GM23338 (cell line): Measurements from ENCODE around the gene IL16. TPM values are rescaled to one million over a fixed set of nuclear protein-coding genes. Genes with fewer than 3 reads are reported as not detected.

ENCODE experiments used
- ATAC-seq: fragments of 200-7000 bp; cut with Tn5 transposase; 3 replicates; pipeline ENCODE4 v1.9.1; 2020
- DNase-seq: peaks from one replicate; pipeline ENCODE4 v3.0.0-alpha.2; 2015; ENCODE audit warnings: low spot score
- H2AFZ ChIP-seq: fragments of 200-600 bp; sonication (generic); 2 replicates; pipeline ENCODE4 v1.8.0; 2016; ENCODE audit warnings: antibody characterized with exemption, mild to moderate bottlenecking, moderate library complexity
- H3F3A ChIP-seq: fragments of 200-600 bp; sonication (generic); replicated peaks from 2 replicates; pipeline ENCODE4 v1.8.0; 2017; ENCODE audit warnings: antibody characterized with exemption, mixed run types, low read depth
- H3K27ac ChIP-seq: fragments of 200-600 bp; sonication (generic); 2 replicates; pipeline ENCODE4 v1.6.1; 2016; ENCODE audit warnings: low read depth
- H3K27me3 ChIP-seq: fragments of 200-600 bp; sonication (generic); 2 replicates; pipeline ENCODE4 v1.8.0; 2016; ENCODE audit warnings: mild to moderate bottlenecking, mixed run types, moderate library complexity; ENCODE audit not compliant: insufficient read depth
- H3K36me3 ChIP-seq: fragments of 200-600 bp; sonication (generic); 2 replicates; pipeline ENCODE4 v1.8.0; 2016; ENCODE audit warnings: mild to moderate bottlenecking; ENCODE audit not compliant: insufficient read depth
- H3K4me1 ChIP-seq: fragments of 200-600 bp; sonication (generic); 2 replicates; pipeline ENCODE4 v1.8.0; 2016; ENCODE audit warnings: mild to moderate bottlenecking, moderate library complexity; ENCODE audit not compliant: insufficient read depth
- H3K4me2 ChIP-seq: fragments of 200-600 bp; sonication (generic); 2 replicates; pipeline ENCODE4 v1.7.1; 2017; ENCODE audit warnings: mixed run types
- H3K4me3 ChIP-seq: fragments of 200-600 bp; sonication (generic); 2 replicates; pipeline ENCODE4 v1.6.1; 2016; ENCODE audit warnings: mixed run types
- H3K79me2 ChIP-seq: fragments of 200-600 bp; sonication (generic); replicated peaks from 2 replicates; pipeline ENCODE4 v1.8.0; 2017; ENCODE audit warnings: mild to moderate bottlenecking; ENCODE audit not compliant: insufficient read depth
- H3K9me2 ChIP-seq: fragments of 200-600 bp; sonication (generic); 2 replicates; pipeline ENCODE4 v1.8.0; 2017; ENCODE audit not compliant: insufficient read depth
- H4K20me1 ChIP-seq: fragments of 200-600 bp; sonication (generic); replicated peaks from 2 replicates; pipeline ENCODE4 v1.8.0; 2017; ENCODE audit warnings: mild to moderate bottlenecking; ENCODE audit not compliant: insufficient read depth
- H3K27ac Mint-ChIP-seq: 2 replicates; pipeline ENCODE4 v1.8.0; 2020; ENCODE audit warnings: inconsistent platforms, mild to moderate bottlenecking, moderate library complexity, mixed read lengths
- H3K27me3 Mint-ChIP-seq: 3 replicates; pipeline ENCODE4 v1.8.0; 2022; ENCODE audit warnings: low read depth, mild to moderate bottlenecking, moderate library complexity, mixed read lengths, inconsistent platforms; ENCODE audit not compliant: insufficient read depth, poor library complexity
- H3K36me3 Mint-ChIP-seq: 3 replicates; pipeline ENCODE4 v1.8.0; 2021; ENCODE audit warnings: low read depth, mild to moderate bottlenecking, inconsistent platforms, moderate library complexity, mixed read lengths
- H3K4me1 Mint-ChIP-seq: 3 replicates; pipeline ENCODE4 v1.8.0; 2020; ENCODE audit warnings: mild to moderate bottlenecking, inconsistent platforms, mixed read lengths
- H3K4me3 Mint-ChIP-seq: 3 replicates; pipeline ENCODE4 v1.8.0; 2021; ENCODE audit warnings: moderate library complexity, mild to moderate bottlenecking, inconsistent platforms, mixed read lengths
- H3K9me3 Mint-ChIP-seq: 3 replicates; pipeline ENCODE4 v1.8.0; 2020; ENCODE audit warnings: moderate library complexity, mild to moderate bottlenecking, inconsistent platforms, mixed read lengths
- EZH2 ChIP-seq: fragments of 200-600 bp; sonication (generic); IDR thresholded peaks from one replicate; pipeline ENCODE4 v1.8.0; 2017; ENCODE audit warnings: antibody characterized with exemption, mild to moderate bottlenecking, low read depth; ENCODE audit not compliant: unreplicated experiment
- JUNB ChIP-seq: IDR thresholded peaks from one replicate; pipeline ENCODE4 v1.6.1; 2016; ENCODE audit warnings: antibody characterized with exemption; ENCODE audit not compliant: unreplicated experiment
- NANOG ChIP-seq: IDR thresholded peaks from 2 replicates; pipeline ENCODE4 v1.6.1; 2016; ENCODE audit warnings: antibody characterized with exemption, borderline replicate concordance
- POLR2AphosphoS5 ChIP-seq: IDR thresholded peaks from 2 replicates; pipeline ENCODE4 v1.6.1; 2016; ENCODE audit warnings: antibody characterized with exemption, low read depth
- ZNF114 ChIP-seq: fragments of 250-450 bp; sonication (Bioruptor Pico); IDR thresholded peaks from 2 replicates; pipeline ENCODE4 v1.5.0; 2020; ENCODE audit warnings: mild to moderate bottlenecking, moderate library complexity
- polyA plus RNA-seq: library from polyadenylated mRNA; unstranded; fragments of >200 nt; fragmentation: Nextera tagmentation; extraction: Ambion mirVana; gene quantifications from 2 replicates; pipeline ENCODE4 v1.2.1, GENCODE V29; 2016
- total RNA-seq: library from RNA; depleted of rRNA; stranded (reverse); fragments of >200 nt; shearing (Covaris generic); gene quantifications from 2 replicates; pipeline ENCODE4 v1.2.3, GENCODE V29; 2014
- TF ChIP-seq, protein P1 (sequence below): IDR thresholded peaks from one replicate; pipeline ENCODE4 v1.6.1; 2018; ENCODE audit warnings: antibody characterized with exemption; ENCODE audit not compliant: unreplicated experiment
- TF ChIP-seq, protein P2 (sequence below): fragments of 250-450 bp; sonication (Bioruptor Pico); IDR thresholded peaks from 2 replicates; pipeline ENCODE4 v1.5.0; 2020; ENCODE audit warnings: mild to moderate bottlenecking, moderate library complexity
- TF ChIP-seq, protein P3 (sequence below), 2 experiments: fragments of 200-600 bp in 1 of 2; sonication (generic) in 1 of 2; conservative IDR thresholded peaks; 2 replicates each; pipeline versions ENCODE4 v1.5.1 to v1.6.1; 2016 to 2017; ENCODE audit warnings: antibody characterized with exemption in 2 of 2, low read depth in 2 of 2, mild to moderate bottlenecking in 2 of 2, moderate library complexity in 1 of 2

Gene IL16
- total and polyA plus RNA-seq, 2 experiments from 2014 or later = 0.29 TPM; not detected in 1

DNA sequence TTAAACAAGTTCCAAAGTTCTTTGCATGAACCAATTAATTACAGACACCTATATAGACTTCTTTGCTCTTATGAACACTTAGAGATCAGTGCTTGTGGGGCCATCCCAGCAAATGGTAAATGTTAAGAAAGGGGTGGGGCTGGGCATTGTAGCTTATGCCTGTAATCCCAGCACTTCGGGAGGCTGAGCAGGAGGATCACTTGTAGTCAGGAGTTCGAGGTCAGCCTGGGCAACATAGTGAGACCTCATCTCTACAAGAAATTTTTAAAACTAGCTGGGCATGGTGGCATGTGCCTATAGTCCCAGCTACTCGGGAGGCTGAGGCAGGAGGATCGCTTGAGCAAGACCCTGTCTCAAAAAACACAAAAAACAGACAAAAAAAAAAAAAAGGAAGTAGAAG, 146.7 kb downstream of the IL16 start (continued):
- TF ChIP-seq, protein P1, sequence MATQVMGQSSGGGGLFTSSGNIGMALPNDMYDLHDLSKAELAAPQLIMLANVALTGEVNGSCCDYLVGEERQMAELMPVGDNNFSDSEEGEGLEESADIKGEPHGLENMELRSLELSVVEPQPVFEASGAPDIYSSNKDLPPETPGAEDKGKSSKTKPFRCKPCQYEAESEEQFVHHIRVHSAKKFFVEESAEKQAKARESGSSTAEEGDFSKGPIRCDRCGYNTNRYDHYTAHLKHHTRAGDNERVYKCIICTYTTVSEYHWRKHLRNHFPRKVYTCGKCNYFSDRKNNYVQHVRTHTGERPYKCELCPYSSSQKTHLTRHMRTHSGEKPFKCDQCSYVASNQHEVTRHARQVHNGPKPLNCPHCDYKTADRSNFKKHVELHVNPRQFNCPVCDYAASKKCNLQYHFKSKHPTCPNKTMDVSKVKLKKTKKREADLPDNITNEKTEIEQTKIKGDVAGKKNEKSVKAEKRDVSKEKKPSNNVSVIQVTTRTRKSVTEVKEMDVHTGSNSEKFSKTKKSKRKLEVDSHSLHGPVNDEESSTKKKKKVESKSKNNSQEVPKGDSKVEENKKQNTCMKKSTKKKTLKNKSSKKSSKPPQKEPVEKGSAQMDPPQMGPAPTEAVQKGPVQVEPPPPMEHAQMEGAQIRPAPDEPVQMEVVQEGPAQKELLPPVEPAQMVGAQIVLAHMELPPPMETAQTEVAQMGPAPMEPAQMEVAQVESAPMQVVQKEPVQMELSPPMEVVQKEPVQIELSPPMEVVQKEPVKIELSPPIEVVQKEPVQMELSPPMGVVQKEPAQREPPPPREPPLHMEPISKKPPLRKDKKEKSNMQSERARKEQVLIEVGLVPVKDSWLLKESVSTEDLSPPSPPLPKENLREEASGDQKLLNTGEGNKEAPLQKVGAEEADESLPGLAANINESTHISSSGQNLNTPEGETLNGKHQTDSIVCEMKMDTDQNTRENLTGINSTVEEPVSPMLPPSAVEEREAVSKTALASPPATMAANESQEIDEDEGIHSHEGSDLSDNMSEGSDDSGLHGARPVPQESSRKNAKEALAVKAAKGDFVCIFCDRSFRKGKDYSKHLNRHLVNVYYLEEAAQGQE = no peak
- TF ChIP-seq, protein P2, sequence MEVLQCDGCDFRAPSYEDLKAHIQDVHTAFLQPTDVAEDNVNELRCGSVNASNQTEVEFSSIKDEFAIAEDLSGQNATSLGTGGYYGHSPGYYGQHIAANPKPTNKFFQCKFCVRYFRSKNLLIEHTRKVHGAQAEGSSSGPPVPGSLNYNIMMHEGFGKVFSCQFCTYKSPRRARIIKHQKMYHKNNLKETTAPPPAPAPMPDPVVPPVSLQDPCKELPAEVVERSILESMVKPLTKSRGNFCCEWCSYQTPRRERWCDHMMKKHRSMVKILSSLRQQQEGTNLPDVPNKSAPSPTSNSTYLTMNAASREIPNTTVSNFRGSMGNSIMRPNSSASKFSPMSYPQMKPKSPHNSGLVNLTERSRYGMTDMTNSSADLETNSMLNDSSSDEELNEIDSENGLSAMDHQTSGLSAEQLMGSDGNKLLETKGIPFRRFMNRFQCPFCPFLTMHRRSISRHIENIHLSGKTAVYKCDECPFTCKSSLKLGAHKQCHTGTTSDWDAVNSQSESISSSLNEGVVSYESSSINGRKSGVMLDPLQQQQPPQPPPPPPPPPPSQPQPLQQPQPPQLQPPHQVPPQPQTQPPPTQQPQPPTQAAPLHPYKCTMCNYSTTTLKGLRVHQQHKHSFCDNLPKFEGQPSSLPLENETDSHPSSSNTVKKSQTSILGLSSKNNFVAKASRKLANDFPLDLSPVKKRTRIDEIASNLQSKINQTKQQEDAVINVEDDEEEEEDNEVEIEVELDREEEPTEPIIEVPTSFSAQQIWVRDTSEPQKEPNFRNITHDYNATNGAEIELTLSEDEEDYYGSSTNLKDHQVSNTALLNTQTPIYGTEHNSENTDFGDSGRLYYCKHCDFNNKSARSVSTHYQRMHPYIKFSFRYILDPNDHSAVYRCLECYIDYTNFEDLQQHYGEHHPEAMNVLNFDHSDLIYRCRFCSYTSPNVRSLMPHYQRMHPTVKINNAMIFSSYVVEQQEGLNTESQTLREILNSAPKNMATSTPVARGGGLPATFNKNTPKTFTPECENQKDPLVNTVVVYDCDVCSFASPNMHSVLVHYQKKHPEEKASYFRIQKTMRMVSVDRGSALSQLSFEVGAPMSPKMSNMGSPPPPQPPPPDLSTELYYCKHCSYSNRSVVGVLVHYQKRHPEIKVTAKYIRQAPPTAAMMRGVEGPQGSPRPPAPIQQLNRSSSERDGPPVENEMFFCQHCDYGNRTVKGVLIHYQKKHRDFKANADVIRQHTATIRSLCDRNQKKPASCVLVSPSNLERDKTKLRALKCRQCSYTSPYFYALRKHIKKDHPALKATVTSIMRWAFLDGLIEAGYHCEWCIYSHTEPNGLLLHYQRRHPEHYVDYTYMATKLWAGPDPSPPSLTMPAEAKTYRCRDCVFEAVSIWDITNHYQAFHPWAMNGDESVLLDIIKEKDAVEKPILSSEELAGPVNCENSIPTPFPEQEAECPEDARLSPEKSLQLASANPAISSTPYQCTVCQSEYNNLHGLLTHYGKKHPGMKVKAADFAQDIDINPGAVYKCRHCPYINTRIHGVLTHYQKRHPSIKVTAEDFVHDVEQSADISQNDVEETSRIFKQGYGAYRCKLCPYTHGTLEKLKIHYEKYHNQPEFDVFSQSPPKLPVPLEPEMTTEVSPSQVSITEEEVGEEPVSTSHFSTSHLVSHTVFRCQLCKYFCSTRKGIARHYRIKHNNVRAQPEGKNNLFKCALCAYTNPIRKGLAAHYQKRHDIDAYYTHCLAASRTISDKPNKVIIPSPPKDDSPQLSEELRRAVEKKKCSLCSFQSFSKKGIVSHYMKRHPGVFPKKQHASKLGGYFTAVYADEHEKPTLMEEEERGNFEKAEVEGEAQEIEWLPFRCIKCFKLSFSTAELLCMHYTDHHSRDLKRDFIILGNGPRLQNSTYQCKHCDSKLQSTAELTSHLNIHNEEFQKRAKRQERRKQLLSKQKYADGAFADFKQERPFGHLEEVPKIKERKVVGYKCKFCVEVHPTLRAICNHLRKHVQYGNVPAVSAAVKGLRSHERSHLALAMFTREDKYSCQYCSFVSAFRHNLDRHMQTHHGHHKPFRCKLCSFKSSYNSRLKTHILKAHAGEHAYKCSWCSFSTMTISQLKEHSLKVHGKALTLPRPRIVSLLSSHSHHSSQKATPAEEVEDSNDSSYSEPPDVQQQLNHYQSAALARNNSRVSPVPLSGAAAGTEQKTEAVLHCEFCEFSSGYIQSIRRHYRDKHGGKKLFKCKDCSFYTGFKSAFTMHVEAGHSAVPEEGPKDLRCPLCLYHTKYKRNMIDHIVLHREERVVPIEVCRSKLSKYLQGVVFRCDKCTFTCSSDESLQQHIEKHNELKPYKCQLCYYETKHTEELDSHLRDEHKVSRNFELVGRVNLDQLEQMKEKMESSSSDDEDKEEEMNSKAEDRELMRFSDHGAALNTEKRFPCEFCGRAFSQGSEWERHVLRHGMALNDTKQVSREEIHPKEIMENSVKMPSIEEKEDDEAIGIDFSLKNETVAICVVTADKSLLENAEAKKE (CRISPR knock-in tag) = no peak
- TF ChIP-seq EZH2 (no peak), ZNF114 (CRISPR knock-in tag) (no peak), POLR2AphosphoS5 (no peak), JUNB (no peak)

DNA sequence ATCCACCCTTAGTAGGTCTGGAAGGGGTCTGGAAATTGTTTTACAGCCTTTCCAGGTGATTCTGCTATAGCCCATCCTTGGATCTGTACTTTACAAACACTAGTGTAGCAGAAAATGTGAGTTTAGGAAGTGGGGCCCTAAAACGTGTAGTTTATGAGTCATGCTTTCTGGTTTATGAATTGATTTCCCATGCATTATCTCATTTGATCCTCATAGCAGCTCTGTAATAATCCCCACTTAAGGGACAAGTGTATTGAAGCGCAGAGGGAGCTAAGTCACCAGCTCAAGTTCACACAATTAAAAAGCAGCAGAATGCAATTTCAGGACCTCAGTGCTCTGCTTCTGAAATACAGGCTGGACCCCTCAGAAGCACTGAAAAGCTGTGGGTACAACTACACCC, 149.9 kb downstream of the IL16 start:
- Histone ChIP-seq H3K27me3 (no peaks in the 10 kb centered on the region), H3K79me2 (no peaks in the 10 kb centered on the region), H3K27ac (no peak overlapping the region), H3K36me3 (no peaks in the 10 kb centered on the region), H3K4me1 (no peaks in the 10 kb centered on the region), H2AFZ (no peak overlapping the region), H3K4me2 (no peak overlapping the region), H3K4me3 (no peak overlapping the region), H3F3A (no peaks in the 10 kb centered on the region), H3K9me2 (peaks cover 5% of the 10 kb centered on the region; the same call in 1 of the 2 replicates), H4K20me1 (no peaks in the 10 kb centered on the region; the same call in 1 of the 2 replicates)
- Mint-ChIP-seq H3K4me1 (peaks cover 2% of the 10 kb centered on the region; the same call in 2 of the 3 replicates), H3K9me3 (no peaks in the 10 kb centered on the region), H3K36me3 (no peaks in the 10 kb centered on the region), H3K27ac (no peak overlapping the region), H3K27me3 (no peaks in the 10 kb centered on the region), H3K4me3 (no peak overlapping the region)
- ATAC-seq (no peak), DNase-seq (no peak)
- TF ChIP-seq, protein P3, sequence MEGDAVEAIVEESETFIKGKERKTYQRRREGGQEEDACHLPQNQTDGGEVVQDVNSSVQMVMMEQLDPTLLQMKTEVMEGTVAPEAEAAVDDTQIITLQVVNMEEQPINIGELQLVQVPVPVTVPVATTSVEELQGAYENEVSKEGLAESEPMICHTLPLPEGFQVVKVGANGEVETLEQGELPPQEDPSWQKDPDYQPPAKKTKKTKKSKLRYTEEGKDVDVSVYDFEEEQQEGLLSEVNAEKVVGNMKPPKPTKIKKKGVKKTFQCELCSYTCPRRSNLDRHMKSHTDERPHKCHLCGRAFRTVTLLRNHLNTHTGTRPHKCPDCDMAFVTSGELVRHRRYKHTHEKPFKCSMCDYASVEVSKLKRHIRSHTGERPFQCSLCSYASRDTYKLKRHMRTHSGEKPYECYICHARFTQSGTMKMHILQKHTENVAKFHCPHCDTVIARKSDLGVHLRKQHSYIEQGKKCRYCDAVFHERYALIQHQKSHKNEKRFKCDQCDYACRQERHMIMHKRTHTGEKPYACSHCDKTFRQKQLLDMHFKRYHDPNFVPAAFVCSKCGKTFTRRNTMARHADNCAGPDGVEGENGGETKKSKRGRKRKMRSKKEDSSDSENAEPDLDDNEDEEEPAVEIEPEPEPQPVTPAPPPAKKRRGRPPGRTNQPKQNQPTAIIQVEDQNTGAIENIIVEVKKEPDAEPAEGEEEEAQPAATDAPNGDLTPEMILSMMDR (conservative IDR thresholded peaks at IDR 0.05; ENCODE audit: low read depth in 2 of 2) = no peak
- TF ChIP-seq POLR2AphosphoS5 = no peak
- no peak for TF ChIP-seq NANOG
- no peak for TF ChIP-seq JUNB
